GM12801 (cell line): Measurements from ENCODE around the gene NGEF.

ENCODE experiments used
- TF ChIP-seq, protein P1 (sequence below): IDR thresholded peaks from one replicate; pipeline ENCODE4 v1.5.1; 2011; ENCODE audit warnings: control low read depth; ENCODE audit not compliant: insufficient read length; ENCODE audit errors: extremely low read depth

Gene NGEF

DNA sequence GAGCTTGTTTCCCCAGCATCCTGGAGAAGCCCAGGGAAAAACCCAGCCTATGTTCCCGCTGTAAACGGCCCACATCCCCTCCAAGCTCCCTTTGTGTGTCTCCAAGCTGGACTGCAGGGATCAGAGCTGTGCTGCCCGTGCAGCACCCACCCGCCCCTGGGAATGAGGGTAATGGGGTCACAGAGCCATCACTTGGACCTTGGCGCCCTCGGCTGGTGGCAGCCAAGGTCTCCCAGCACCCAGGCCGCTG lies 46.4 kb upstream of the NGEF start:
- TF ChIP-seq, protein P1, sequence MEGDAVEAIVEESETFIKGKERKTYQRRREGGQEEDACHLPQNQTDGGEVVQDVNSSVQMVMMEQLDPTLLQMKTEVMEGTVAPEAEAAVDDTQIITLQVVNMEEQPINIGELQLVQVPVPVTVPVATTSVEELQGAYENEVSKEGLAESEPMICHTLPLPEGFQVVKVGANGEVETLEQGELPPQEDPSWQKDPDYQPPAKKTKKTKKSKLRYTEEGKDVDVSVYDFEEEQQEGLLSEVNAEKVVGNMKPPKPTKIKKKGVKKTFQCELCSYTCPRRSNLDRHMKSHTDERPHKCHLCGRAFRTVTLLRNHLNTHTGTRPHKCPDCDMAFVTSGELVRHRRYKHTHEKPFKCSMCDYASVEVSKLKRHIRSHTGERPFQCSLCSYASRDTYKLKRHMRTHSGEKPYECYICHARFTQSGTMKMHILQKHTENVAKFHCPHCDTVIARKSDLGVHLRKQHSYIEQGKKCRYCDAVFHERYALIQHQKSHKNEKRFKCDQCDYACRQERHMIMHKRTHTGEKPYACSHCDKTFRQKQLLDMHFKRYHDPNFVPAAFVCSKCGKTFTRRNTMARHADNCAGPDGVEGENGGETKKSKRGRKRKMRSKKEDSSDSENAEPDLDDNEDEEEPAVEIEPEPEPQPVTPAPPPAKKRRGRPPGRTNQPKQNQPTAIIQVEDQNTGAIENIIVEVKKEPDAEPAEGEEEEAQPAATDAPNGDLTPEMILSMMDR = no peak

DNA sequence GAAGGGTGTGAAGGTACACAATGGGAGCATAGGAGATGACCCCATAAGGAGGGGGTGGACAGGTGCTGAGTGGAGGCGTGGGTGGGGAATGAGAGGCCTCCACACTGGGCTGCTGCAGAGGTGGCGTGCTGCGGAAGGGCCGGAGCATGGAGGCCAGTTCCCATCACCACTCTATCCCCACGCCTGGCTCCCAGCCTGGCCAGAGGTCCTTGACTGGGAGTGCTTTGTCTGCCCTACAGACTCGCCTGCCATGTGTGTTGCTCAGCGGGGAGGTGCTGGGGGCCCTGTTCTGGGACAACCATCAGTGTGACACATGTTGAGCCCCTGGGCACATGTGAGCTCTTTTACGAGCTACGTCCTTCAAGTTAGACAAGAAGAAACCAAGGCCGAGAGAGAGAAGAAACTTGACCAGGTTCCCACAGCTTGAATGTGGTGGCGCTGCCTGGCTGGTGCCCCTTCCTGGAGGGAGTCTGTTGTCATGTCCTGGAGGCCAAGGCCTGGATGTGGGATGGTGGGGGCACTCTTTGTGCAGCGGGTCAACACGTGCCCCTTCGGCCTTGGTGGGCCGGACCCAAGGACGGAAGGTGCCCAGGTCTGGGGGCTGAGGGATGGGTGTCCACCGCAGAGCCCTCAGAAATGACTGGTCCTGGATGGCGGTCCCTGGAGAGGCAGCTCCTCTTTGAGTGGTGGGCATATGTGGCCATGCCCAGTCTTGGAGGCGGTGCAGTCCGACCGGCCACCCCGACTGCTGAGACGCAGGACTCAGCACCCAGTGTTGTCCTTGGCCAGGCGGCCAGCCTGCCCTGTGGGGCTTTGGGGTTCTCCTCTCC lies 45.9 kb upstream of the NGEF start:
- TF ChIP-seq, protein P1 = no peak

DNA sequence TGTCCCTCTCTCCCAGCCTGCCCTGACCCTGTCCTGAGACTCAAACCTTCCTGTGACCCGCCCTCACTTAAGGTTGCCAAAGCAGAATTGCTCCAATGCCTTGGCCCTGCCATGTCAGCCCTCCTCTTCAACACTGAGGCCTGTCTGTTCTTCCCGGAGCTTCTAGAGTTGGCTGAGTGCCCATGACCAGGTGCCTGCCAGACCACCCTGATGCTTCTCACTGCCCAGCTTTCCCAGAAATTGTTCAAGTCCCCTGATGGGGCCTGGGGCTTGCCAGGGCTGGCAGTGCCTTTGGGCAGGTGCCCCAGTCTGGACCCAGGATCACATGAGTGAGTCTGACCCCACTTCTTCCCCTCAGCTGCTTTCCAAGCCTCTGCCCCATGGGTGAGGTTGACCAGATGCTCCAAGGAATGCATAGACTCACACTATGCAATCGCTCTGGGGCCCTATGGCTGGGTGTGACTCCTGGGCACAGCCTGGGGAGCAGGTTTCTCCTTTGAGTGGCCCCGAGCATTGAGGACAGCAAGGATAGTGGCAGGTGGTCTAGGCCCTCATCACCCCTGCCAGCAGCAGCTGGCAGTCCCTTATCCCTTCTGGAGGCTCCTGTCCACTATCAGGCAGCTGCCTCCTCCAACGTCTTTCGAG lies 44.0 kb upstream of the NGEF start:
- TF ChIP-seq, protein P1 = no peak

DNA sequence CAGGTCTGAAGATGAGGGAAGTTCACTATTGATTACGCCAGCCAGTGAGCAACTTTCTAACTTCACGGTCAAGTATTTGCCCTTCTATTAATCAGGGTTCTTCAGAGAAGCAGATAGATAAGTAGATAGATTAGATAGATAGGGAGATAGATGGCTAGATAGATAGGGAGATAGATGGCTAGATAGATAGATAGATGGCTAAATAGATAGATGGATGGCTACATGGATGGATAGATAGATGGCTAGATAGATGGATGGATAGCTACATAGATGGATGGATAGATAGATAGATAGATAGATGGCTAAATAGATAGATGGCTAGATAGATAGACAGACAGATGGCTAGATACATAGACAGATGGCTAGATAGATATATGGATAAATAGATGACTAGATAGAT lies 42.3 kb upstream of the NGEF start:
- TF ChIP-seq, protein P1 = no peak

DNA sequence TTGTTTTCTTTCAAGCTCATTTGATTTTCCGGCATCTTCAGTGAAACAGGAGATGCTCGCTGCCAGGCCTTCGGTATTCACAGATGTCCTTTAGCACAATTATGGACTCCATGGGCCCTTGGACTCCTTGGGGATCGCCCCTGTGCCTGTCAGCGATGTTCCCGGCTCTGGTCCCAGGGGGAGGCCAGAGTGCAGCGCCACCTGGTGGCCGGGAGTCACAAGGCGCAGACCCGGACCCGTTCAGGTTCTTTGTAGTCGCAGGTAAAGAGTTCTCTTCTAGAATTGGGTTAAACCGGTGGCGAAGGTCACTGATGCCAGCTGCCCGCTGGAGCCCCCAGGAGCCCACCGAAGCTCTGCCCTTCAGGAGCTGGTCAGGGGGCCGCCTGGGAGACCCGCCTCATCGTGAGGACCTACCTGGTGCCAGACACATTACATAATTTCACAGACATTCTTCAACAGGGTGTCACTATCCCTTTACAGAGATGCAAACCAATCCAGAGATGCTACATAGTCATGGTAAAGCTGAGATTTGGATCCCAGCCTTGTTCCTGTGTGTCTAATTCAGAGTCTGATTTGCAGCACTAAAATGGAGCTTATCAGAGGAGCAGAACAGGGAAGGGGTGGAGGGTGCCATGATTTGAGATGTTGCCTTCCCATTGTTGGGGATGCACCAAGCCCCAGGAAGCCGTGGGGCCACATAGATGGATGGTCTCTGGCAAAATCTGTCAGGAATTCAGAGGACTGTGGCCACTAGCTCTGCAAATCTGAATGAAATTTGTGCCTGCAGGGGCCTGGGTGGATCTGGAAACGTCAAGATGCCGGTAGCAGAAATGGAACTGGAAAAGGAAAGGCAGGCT lies 41.1 kb upstream of the NGEF start:
- TF ChIP-seq, protein P1 = no peak

DNA sequence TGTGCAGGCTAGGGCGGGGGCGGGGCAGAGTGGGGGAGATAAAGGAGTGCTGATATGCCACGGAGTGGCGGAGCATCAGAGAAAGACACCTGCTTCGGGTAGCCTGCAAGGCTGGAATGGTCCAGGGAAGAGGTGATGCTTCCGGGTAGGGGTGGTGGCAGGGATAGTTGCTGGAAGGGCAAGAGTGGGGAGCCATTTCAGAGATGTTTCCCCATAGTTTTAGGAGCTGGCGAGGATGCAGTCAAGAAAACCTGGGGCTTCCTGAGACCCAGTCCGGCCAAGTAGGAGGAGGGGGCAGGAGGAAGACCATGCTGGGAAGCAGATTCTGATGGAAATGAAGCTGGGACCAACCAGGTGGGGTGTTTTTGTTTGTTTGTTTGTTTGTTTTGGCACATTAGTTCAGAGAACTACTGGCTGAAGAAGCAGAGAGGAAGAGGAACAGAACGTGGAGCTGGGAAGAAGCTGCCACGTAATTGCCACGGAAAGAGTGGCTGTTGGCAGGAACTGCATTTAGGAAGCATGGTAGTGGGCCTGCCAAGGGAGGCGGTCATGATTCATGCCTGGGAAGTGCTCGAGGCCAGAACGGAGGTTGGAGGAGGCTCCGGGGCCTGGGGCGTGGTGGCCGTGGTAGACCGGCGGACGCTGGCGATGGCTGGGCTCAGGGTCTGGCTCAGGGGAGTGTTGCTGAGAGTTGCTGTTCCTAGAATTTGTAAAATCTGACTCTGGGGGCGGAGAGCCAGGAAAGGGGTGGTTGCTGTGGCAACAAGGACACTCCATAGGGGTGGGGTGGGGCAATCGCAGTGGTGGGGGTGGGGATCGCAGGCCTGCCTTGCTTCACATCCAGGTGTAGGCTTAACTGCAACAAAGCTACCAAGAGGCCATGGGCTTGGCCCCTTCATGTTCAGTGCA lies 38.4 kb upstream of the NGEF start:
- TF ChIP-seq, protein P1 = no peak
